ENCODE data around the gene MAP2K4.

DNA sequence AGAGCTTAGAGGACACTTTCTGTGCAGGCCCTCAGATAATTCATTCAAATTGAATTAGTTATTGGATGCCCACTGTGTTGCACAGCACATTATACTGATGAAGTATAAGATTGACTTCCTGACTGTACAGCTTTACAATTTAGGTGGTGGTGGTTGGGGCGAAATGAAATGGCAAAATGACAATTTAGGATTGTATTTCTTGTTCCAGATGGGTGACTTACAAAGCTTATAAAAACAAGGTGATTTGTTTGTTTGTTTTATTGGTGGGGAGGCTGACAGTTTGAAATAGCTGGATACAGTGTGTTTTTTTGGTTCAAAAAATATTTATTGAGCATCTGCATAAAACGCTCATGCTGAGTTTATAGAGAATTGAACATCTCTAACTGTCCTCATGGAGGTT lies 1.6 kb downstream of the MAP2K4 start:
- TF ChIP-seq, protein P1, sequence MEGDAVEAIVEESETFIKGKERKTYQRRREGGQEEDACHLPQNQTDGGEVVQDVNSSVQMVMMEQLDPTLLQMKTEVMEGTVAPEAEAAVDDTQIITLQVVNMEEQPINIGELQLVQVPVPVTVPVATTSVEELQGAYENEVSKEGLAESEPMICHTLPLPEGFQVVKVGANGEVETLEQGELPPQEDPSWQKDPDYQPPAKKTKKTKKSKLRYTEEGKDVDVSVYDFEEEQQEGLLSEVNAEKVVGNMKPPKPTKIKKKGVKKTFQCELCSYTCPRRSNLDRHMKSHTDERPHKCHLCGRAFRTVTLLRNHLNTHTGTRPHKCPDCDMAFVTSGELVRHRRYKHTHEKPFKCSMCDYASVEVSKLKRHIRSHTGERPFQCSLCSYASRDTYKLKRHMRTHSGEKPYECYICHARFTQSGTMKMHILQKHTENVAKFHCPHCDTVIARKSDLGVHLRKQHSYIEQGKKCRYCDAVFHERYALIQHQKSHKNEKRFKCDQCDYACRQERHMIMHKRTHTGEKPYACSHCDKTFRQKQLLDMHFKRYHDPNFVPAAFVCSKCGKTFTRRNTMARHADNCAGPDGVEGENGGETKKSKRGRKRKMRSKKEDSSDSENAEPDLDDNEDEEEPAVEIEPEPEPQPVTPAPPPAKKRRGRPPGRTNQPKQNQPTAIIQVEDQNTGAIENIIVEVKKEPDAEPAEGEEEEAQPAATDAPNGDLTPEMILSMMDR (conservative IDR thresholded peaks at IDR 0.05; ENCODE audit: low read depth, low read length): no peak
- TF ChIP-seq EZH2 (IDR thresholded peaks at IDR 0.05; ENCODE audit: borderline replicate concordance, low read depth, low read length, poor library complexity, severe bottlenecking): no peak
